GM12878 (cell line): ENCODE measurements around the gene SULT1A3. TPM values are rescaled to one million over a fixed set of nuclear protein-coding genes. Genes with fewer than 3 reads are reported as not detected.

Experiments
- ATAC-seq: fragments of 200-7000 bp; cut with Tn5 transposase; 3 replicates; pipeline ENCODE4 v1.9.1; 2020; ENCODE audit warnings: mild to moderate bottlenecking, moderate library complexity
- BruUV-seq: library from RNA; stranded (reverse); fragments of 400-500 nt; replicated peaks from 2 replicates; lab custom pipeline; 2021; lab: Mats Ljungman, UMichigan
- CTCF ChIA-PET: fragments of 300-600 bp; sonication (Branson Sonifier 250); formaldehyde crosslinking; extraction: SDS; loops from one replicate; lab custom pipeline; 2021; ENCODE audit warnings: inconsistent platforms; lab: Yijun Ruan, JAX
- POLR2A ChIA-PET: fragments of 350-600 bp; formaldehyde crosslinking; extraction: SDS; loops from one replicate; lab custom pipeline; 2021; ENCODE audit warnings: inconsistent platforms; lab: Charles Lee
- RAD21 ChIA-PET: fragments of 300-600 bp; sonication (Branson Sonifier 250); formaldehyde crosslinking; loops from one replicate; lab custom pipeline; 2023; ENCODE audit warnings: antibody characterized with exemption; ENCODE audit not compliant: unreplicated experiment; lab: Charles Lee
- SMC1A ChIA-PET: fragments of 300-600 bp; sonication (Branson Sonifier 250); formaldehyde crosslinking; loops from one replicate; lab custom pipeline; 2023; ENCODE audit not compliant: unreplicated experiment, uncharacterized antibody; lab: Charles Lee
- DNase-seq: peaks from one replicate; pipeline ENCODE4 v3.0.0-alpha.2; 2011; ENCODE audit warnings: low read depth, low spot score
- FAIRE-seq: peaks from 3 replicates; lab custom pipeline; 2011; peaks lifted over from hg19 to GRCh38; lab: Jason Lieb, UNC
- H2AFZ ChIP-seq: 2 replicates; pipeline ENCODE4 v1.6.0; 2011; ENCODE audit warnings: low read depth, low read length, control low read depth; ENCODE audit not compliant: control insufficient read depth
- H3K27ac ChIP-seq: 2 replicates; pipeline ENCODE4 v1.5.1; 2011; ENCODE audit warnings: control low read depth; ENCODE audit not compliant: control insufficient read depth, insufficient read depth
- H3K27me3 ChIP-seq, 2 experiments: replicated peaks in 1 of 2; 2 replicates each; pipeline versions ENCODE4 v1.6.0 to v1.6.1; 2011; ENCODE audit warnings: low read length in 1 of 2; ENCODE audit not compliant: control insufficient read depth in 2 of 2, insufficient read depth in 2 of 2
- H3K36me3 ChIP-seq, 2 experiments: 2 replicates each; pipeline ENCODE4 v1.5.1; 2011; ENCODE audit warnings: low read length in 1 of 2; ENCODE audit not compliant: control insufficient read depth in 2 of 2, insufficient read depth in 2 of 2
- H3K4me1 ChIP-seq: 2 replicates; pipeline ENCODE4 v1.6.1; 2011; ENCODE audit warnings: mild to moderate bottlenecking, low read length, moderate library complexity, mixed read lengths; ENCODE audit not compliant: control insufficient read depth, insufficient read depth
- H3K4me2 ChIP-seq: 2 replicates; pipeline ENCODE4 v1.6.0; 2011; ENCODE audit warnings: control low read depth; ENCODE audit not compliant: control insufficient read depth, insufficient read depth
- H3K4me3 ChIP-seq: fragments of 200-600 bp; sonication (generic); 2 replicates; pipeline ENCODE4 v1.5.1; 2016
- H3K79me2 ChIP-seq: 2 replicates; pipeline ENCODE4 v1.6.0; 2011; ENCODE audit warnings: low read length; ENCODE audit not compliant: control insufficient read depth, insufficient read depth
- H3K9ac ChIP-seq: 2 replicates; pipeline ENCODE4 v1.8.0; 2011; ENCODE audit warnings: low read length, control low read depth, mixed read lengths; ENCODE audit not compliant: control insufficient read depth, insufficient read depth
- H3K9me3 ChIP-seq: replicated peaks from 3 replicates; pipeline ENCODE4 v1.5.1; 2011; ENCODE audit warnings: mild to moderate bottlenecking, low read length; ENCODE audit not compliant: control insufficient read depth, insufficient read depth
- H4K20me1 ChIP-seq: 2 replicates; pipeline ENCODE4 v1.6.0; 2011; ENCODE audit not compliant: control insufficient read depth, insufficient read depth
- BCL11A ChIP-seq: IDR thresholded peaks from 2 replicates; pipeline ENCODE4 v1.6.1; 2011; ENCODE audit warnings: low read depth, low read length
- FOXK2 ChIP-seq: fragments of 450-650 bp; IDR thresholded peaks from 2 replicates; pipeline ENCODE4 v1.6.1; 2017; ENCODE audit warnings: mild to moderate bottlenecking, moderate library complexity
- MEF2B ChIP-seq: fragments of 450-650 bp; IDR thresholded peaks from 2 replicates; pipeline ENCODE4 v1.6.1; 2018; ENCODE audit warnings: mild to moderate bottlenecking, moderate library complexity; ENCODE audit not compliant: partially characterized antibody, poor library complexity, severe bottlenecking
- MYC ChIP-seq: IDR thresholded peaks from 2 replicates; pipeline ENCODE4 v1.6.1; 2011; ENCODE audit warnings: mild to moderate bottlenecking, low read length, moderate library complexity, inconsistent platforms; ENCODE audit not compliant: insufficient read depth, insufficient replicate concordance, insufficient read length, severe bottlenecking
- NR2C1 ChIP-seq: fragments of 450-650 bp; IDR thresholded peaks from 2 replicates; pipeline ENCODE4 v1.6.1; 2017; ENCODE audit warnings: antibody characterized with exemption, mild to moderate bottlenecking, moderate library complexity
- NR2C2 ChIP-seq: IDR thresholded peaks from 2 replicates; pipeline ENCODE4 v1.6.1; 2011; ENCODE audit warnings: borderline replicate concordance, low read depth; ENCODE audit not compliant: control insufficient read depth, insufficient read length
- PAX5 ChIP-seq: IDR thresholded peaks from 2 replicates; pipeline ENCODE4 v1.6.1; 2011; ENCODE audit warnings: low read depth, low read length, borderline replicate concordance
- POLR2AphosphoS5 ChIP-seq: IDR thresholded peaks from 2 replicates; pipeline ENCODE4 v1.6.1; 2011; ENCODE audit warnings: mild to moderate bottlenecking, low read length, inconsistent platforms
- SIN3A ChIP-seq: IDR thresholded peaks from 2 replicates; pipeline ENCODE4 v1.6.1; 2012; ENCODE audit warnings: low read depth, low read length, improper control_type of control experiment
- SUZ12 ChIP-seq: fragments of 200-600 bp; sonication (generic); IDR thresholded peaks from one replicate; pipeline ENCODE4 v1.6.1; 2018; ENCODE audit warnings: antibody characterized with exemption, mild to moderate bottlenecking; ENCODE audit not compliant: unreplicated experiment
- TBL1XR1 ChIP-seq: IDR thresholded peaks from 2 replicates; pipeline ENCODE4 v1.6.1; 2012; ENCODE audit warnings: low read depth, low read length, improper control_type of control experiment
- TCF3 ChIP-seq: IDR thresholded peaks from 2 replicates; pipeline ENCODE4 v1.6.1; 2012; ENCODE audit warnings: low read depth, mild to moderate bottlenecking, low read length, borderline replicate concordance; ENCODE audit not compliant: insufficient read depth
- YY1 ChIP-seq: IDR thresholded peaks from 2 replicates; pipeline ENCODE4 v1.6.1; 2011; ENCODE audit warnings: low read depth, mild to moderate bottlenecking, low read length
- ZBED1 ChIP-seq: IDR thresholded peaks from 2 replicates; pipeline ENCODE4 v1.6.1; 2016; ENCODE audit warnings: borderline replicate concordance
- WGBS: methylation state at CpG from one replicate; pipeline ENCODE4 v1.1.6; 2016; ENCODE audit warnings: low lambda C conversion rate; ENCODE audit not compliant: insufficient replicate concordance, insufficient coverage; ENCODE audit errors: missing lambda C conversion rate; 5-methylcytosine and 5-hydroxymethylcytosine counted together
- in situ Hi-C: fragments of 300-500 bp; cut with MboI; formaldehyde crosslinking; loops from 9 replicates; pipeline ENCODE4 v1.14.3; 2018; ENCODE audit warnings: mixed read lengths
- intact Hi-C: fragments of 100-400 bp; cut with micrococcal nuclease; formaldehyde crosslinking; loops from one replicate; pipeline ENCODE4 v1.14.2; 2022; ENCODE audit not compliant: unreplicated experiment
- polyA plus RNA-seq, 11 experiments: library from polyadenylated mRNA; depleted of rRNA in 4 of 11; unstranded in 6 of 11; stranded (reverse) in 5 of 11; fragments of >200 nt; fragmentation: Nextera tagmentation in 4 of 11; fragmentation: Illumina TruSeq in 1 of 11; extraction: Ambion mirVana in 4 of 11; extraction: Trizol in 1 of 11; gene quantifications; 1 replicate in 1 of 11; 2 replicates in 10 of 11; pipeline versions ENCODE4 v1.2.1 to v1.2.3, GENCODE V29; 2011 to 2016; ENCODE audit warnings: inconsistent platforms in 2 of 11, missing spikeins in 2 of 11, low read depth in 1 of 11
- total RNA-seq, 4 experiments: library from RNA; depleted of rRNA in 3 of 4; stranded (reverse); fragments of >200 nt in 3 of 4; fragmentation: Illumina TruSeq in 1 of 4; extraction: Trizol in 1 of 4; gene quantifications; 2 replicates each; pipeline versions ENCODE4 v1.2.1 to v1.2.3, GENCODE V29; 2013 to 2021
- TF ChIP-seq, protein P1 (sequence below): fragments of 450-650 bp; IDR thresholded peaks from 2 replicates; pipeline ENCODE4 v1.6.1; 2017; ENCODE audit warnings: low read depth, mild to moderate bottlenecking, moderate library complexity
- TF ChIP-seq, protein P2 (sequence below): fragments of 150-350 bp; IDR thresholded peaks from 2 replicates; pipeline ENCODE4 v1.6.1; 2014; ENCODE audit warnings: mild to moderate bottlenecking, low read depth, low read length
- TF ChIP-seq, protein P3 (sequence below), 3 experiments: IDR thresholded peaks in 2 of 3; conservative IDR thresholded peaks in 1 of 3; 2 replicates each; pipeline ENCODE4 v1.5.1; 2011; ENCODE audit warnings: low read depth in 3 of 3, low read length in 3 of 3, mild to moderate bottlenecking in 3 of 3, control low read depth in 2 of 3, moderate library complexity in 2 of 3, inconsistent platforms in 1 of 3, mixed read lengths in 1 of 3; ENCODE audit not compliant: control insufficient read depth in 2 of 3, insufficient read depth in 1 of 3; ENCODE audit errors: extremely low read depth in 1 of 3

The SULT1A3 gene
- total and polyA plus RNA-seq, 10 of the 15 experiments (the other 5 are each of a cell fraction or from before 2014, with no cell fraction given): 3.3 to 15.8 (median 6.2) TPM

DNA sequence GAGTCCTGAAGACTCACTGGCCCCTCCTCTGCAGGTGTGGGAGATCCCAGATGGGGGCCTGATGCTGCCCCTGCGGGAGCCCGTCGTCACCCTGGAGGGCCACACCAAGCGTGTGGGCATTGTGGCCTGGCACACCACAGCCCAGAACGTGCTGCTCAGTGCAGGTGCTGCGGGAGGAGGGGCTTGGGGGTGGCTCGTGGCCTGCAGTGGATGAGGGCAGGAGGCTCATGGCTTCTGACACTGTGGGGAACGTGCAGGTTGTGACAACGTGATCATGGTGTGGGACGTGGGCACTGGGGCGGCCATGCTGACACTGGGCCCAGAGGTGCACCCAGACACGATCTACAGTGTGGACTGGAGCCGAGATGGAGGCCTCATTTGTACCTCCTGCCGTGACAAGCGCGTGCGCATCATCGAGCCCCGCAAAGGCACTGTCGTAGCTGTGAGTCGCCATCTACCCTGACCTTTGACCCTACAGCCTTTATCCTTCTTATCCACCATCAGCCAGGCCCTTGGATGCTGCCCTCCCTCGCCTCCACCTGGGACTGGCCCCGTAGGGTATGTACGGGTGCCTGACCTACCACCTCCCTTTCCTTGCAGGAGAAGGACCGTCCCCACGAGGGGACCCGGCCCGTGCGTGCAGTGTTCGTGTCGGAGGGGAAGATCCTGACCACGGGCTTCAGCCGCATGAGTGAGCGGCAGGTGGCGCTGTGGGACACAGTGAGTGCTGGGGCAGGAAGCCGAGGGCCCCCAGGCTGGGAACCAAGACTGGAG, 12.1 kb upstream of the SULT1A3 start:
- Histone ChIP-seq H3K36me3 (peaks cover 17 to 29% of the 10 kb centered on the region in 2 experiments), H3K4me2 (peak overlapping the region; percentile 100), H3K27ac (peak overlapping the region; percentile 100), H3K9me3 (no peaks in the 10 kb centered on the region), H3K9ac (peak overlapping the region; percentile 99), H4K20me1 (no peaks in the 10 kb centered on the region), H3K4me1 (peaks cover 27% of the 10 kb centered on the region), H2AFZ (no peak overlapping the region), H3K79me2 (peaks cover 55% of the 10 kb centered on the region), H3K4me3 (peak overlapping the region; percentile 96), H3K27me3 (no peaks in the 10 kb centered on the region)
- intact Hi-C loops (no loop called here), in situ Hi-C loops (loop anchor here (10.0 kb wide), 2 partner anchors 448 to 508 kb away; partner anchors contain the start of gene SRCAP)
- ATAC-seq (peak; percentile 31), FAIRE-seq (no peak), DNase-seq (peak; percentile 36)
- BruUV-seq: no TSS peak
- ChIA-PET RAD21 (interaction anchor here (0.5 to 2.8 kb wide), 5 partner anchors 95 to 433 kb away, joined by 3 to 18 read pairs (median 6); partner anchors contain the start of genes ALDOA and TBX6), POLR2A (interaction anchor here (1.0 to 5.2 kb wide), 5 partner anchors 61 to 419 kb away, joined by 4 to 59 read pairs (median 6); partner anchors contain the start of genes TBX6 and YPEL3), SMC1A (interaction anchor here (4.0 kb wide), 1 partner anchor 94 kb away, joined by 30 read pairs; the partner anchor contains the start of gene TBX6), CTCF (interaction anchor here (1.0 to 1.6 kb wide), 4 partner anchors 44 to 223 kb away, joined by 3 to 5 read pairs (median 4); no protein-coding TSS in a partner anchor)
- WGBS: 1% methylated on average over 36 of the region's 36 CpGs
- peak; percentile 28; the same call in 1 of the 2 replicates for TF ChIP-seq SIN3A
- TF ChIP-seq, protein P1, sequence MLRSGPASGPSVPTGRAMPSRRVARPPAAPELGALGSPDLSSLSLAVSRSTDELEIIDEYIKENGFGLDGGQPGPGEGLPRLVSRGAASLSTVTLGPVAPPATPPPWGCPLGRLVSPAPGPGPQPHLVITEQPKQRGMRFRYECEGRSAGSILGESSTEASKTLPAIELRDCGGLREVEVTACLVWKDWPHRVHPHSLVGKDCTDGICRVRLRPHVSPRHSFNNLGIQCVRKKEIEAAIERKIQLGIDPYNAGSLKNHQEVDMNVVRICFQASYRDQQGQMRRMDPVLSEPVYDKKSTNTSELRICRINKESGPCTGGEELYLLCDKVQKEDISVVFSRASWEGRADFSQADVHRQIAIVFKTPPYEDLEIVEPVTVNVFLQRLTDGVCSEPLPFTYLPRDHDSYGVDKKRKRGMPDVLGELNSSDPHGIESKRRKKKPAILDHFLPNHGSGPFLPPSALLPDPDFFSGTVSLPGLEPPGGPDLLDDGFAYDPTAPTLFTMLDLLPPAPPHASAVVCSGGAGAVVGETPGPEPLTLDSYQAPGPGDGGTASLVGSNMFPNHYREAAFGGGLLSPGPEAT: no peak
- TF ChIP-seq BCL11A: no peak
- 0 out of 2 replicates have a peak, but pooled peaks have one; percentile 23 for TF ChIP-seq TBL1XR1
- no peak for TF ChIP-seq FOXK2
- TF ChIP-seq MEF2B: no peak
- TF ChIP-seq SUZ12: no peak
- TF ChIP-seq, protein P2, sequence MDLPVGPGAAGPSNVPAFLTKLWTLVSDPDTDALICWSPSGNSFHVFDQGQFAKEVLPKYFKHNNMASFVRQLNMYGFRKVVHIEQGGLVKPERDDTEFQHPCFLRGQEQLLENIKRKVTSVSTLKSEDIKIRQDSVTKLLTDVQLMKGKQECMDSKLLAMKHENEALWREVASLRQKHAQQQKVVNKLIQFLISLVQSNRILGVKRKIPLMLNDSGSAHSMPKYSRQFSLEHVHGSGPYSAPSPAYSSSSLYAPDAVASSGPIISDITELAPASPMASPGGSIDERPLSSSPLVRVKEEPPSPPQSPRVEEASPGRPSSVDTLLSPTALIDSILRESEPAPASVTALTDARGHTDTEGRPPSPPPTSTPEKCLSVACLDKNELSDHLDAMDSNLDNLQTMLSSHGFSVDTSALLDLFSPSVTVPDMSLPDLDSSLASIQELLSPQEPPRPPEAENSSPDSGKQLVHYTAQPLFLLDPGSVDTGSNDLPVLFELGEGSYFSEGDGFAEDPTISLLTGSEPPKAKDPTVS: no peak
- TF ChIP-seq NR2C1: peak; percentile 92
- TF ChIP-seq NR2C2: peak; percentile 92
- TF ChIP-seq YY1: peak; percentile 60
- TF ChIP-seq PAX5: 0 out of 2 replicates have a peak, but pooled peaks have one; percentile 49
- peak; percentile 40 for TF ChIP-seq MYC
- TF ChIP-seq, protein P3, sequence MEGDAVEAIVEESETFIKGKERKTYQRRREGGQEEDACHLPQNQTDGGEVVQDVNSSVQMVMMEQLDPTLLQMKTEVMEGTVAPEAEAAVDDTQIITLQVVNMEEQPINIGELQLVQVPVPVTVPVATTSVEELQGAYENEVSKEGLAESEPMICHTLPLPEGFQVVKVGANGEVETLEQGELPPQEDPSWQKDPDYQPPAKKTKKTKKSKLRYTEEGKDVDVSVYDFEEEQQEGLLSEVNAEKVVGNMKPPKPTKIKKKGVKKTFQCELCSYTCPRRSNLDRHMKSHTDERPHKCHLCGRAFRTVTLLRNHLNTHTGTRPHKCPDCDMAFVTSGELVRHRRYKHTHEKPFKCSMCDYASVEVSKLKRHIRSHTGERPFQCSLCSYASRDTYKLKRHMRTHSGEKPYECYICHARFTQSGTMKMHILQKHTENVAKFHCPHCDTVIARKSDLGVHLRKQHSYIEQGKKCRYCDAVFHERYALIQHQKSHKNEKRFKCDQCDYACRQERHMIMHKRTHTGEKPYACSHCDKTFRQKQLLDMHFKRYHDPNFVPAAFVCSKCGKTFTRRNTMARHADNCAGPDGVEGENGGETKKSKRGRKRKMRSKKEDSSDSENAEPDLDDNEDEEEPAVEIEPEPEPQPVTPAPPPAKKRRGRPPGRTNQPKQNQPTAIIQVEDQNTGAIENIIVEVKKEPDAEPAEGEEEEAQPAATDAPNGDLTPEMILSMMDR (IDR thresholded peaks at IDR 0.05 in 2 of 3, conservative IDR thresholded peaks at IDR 0.05 in 1 of 3; ENCODE audit: control insufficient read depth in 2 of 3, extremely low read depth in 1 of 3, insufficient read depth in 1 of 3, low read depth in 3 of 3, low read length in 3 of 3): peak; percentile 89 to 95 (median 91)
- no peak for TF ChIP-seq TCF3
- peak; percentile 9; the same call in 1 of the 2 replicates for TF ChIP-seq ZBED1
- peak; percentile 86 for TF ChIP-seq POLR2AphosphoS5
